Activated CD4-positive, alpha-beta T cell treated with anti-CD3 and anti-CD28 coated beads, Interleukin-2, amount 10 ng/mL, durations not matched to agents 24 days and 14 days (primary cell): ENCODE measurements around the gene STIM2. TPM values are rescaled to one million over a fixed set of nuclear protein-coding genes. Genes with fewer than 3 reads are reported as not detected.
"Not testable (repeated sequence)": the region's sequence is repeated elsewhere in the genome, so short reads cannot be mapped to it uniquely, and the experiment has no call there.

Source experiments
- DNase-seq: peaks from one replicate; pipeline ENCODE4 v3.0.0; 2022
- H3K27ac Mint-ChIP-seq: one replicate; pipeline ENCODE4 v1.8.0; 2022; ENCODE audit warnings: mild to moderate bottlenecking, mixed read lengths
- H3K27me3 Mint-ChIP-seq: one replicate; pipeline ENCODE4 v1.8.0; 2022; ENCODE audit warnings: mixed read lengths
- H3K36me3 Mint-ChIP-seq: one replicate; pipeline ENCODE4 v1.8.0; 2022; ENCODE audit warnings: low read depth, mild to moderate bottlenecking, mixed read lengths
- H3K4me1 Mint-ChIP-seq: one replicate; pipeline ENCODE4 v1.8.0; 2021; ENCODE audit warnings: mixed read lengths
- H3K4me3 Mint-ChIP-seq: one replicate; pipeline ENCODE4 v1.8.0; 2022; ENCODE audit warnings: mild to moderate bottlenecking, moderate library complexity, mixed read lengths
- H3K9me3 Mint-ChIP-seq: one replicate; pipeline ENCODE4 v1.8.0; 2021; ENCODE audit warnings: mixed read lengths
- intact Hi-C: fragments of 100-400 bp; cut with micrococcal nuclease; formaldehyde crosslinking; loops from one replicate; pipeline ENCODE4 v1.15.1; 2023
- total RNA-seq: library from RNA; stranded (reverse); gene quantifications from 2 replicates; pipeline ENCODE4 v1.2.3, GENCODE V29; 2022

Gene STIM2
- total RNA-seq, 1 donor from 2014 or later = 46.0 TPM

- H3K9me3 Mint-ChIP-seq = no peaks in the 10 kb centered on the region
- no peak overlapping the region for H3K27ac Mint-ChIP-seq
- peaks cover 21% of the 10 kb centered on the region for H3K4me1 Mint-ChIP-seq
- H3K27me3 Mint-ChIP-seq = no peaks in the 10 kb centered on the region
- intact Hi-C loops = no loop called here
- H3K4me3 Mint-ChIP-seq = no peak overlapping the region
- DNase-seq = no peak
- peaks cover 28% of the 10 kb centered on the region for H3K36me3 Mint-ChIP-seq
Observed at GRCh38 chr4:26964994-26965393, 104.4 kb downstream of the STIM2 start.

- peaks cover 41% of the 10 kb centered on the region for H3K4me1 Mint-ChIP-seq
- H3K27me3 Mint-ChIP-seq, H3K27ac Mint-ChIP-seq, DNase-seq, intact Hi-C loops, H3K4me3 Mint-ChIP-seq: not testable (repeated sequence)
- H3K36me3 Mint-ChIP-seq = peaks cover 27% of the 10 kb centered on the region
- peaks cover 25% of the 10 kb centered on the region for H3K9me3 Mint-ChIP-seq
Observed at GRCh38 chr4:26975464-26976181, 115.0 kb downstream of the STIM2 start.

- intact Hi-C loops = no loop called here
- H3K9me3 Mint-ChIP-seq = peaks cover 7% of the 10 kb centered on the region
- peaks cover 32% of the 10 kb centered on the region for H3K4me1 Mint-ChIP-seq
- peaks cover 13% of the 10 kb centered on the region for H3K36me3 Mint-ChIP-seq
- no peak overlapping the region for H3K27ac Mint-ChIP-seq
- no peak for DNase-seq
- no peaks in the 10 kb centered on the region for H3K27me3 Mint-ChIP-seq
- no peak overlapping the region for H3K4me3 Mint-ChIP-seq
Observed at GRCh38 chr4:26978387-26979053, 117.9 kb downstream of the STIM2 start.

- Mint-ChIP-seq H3K27me3 (no peaks in the 10 kb centered on the region), H3K27ac (no peak overlapping the region), H3K4me1 (peaks cover 28% of the 10 kb centered on the region), H3K9me3 (peaks cover 4% of the 10 kb centered on the region), H3K4me3 (no peak overlapping the region), H3K36me3 (peaks cover 14% of the 10 kb centered on the region)
- intact Hi-C loops = loop anchor here (1.0 to 5.0 kb wide), 2 partner anchors 8 to 238 kb away; no protein-coding TSS in a partner anchor
- DNase-seq = no peak
Observed at GRCh38 chr4:26984896-26985295, 124.3 kb downstream of the STIM2 start.

- peak overlapping the region; percentile 35 for H3K4me3 Mint-ChIP-seq
- DNase-seq = peak; percentile 87
- no peaks in the 10 kb centered on the region for H3K27me3 Mint-ChIP-seq
Observed at GRCh38 chr4:26985873-26986272, 125.2 kb downstream of the STIM2 start.

GRCh38 chr4:26987191-26987590 lies 126.5 kb downstream of the STIM2 start:
- peaks cover 15% of the 10 kb centered on the region for H3K9me3 Mint-ChIP-seq
- intact Hi-C loops = loop anchor here (2.0 to 5.0 kb wide), 2 partner anchors 16 to 240 kb away; no protein-coding TSS in a partner anchor
- no peak overlapping the region for H3K4me3 Mint-ChIP-seq

More at GRCh38 chr4:26985873-26986272, 125.2 kb downstream of the STIM2 start:
- Mint-ChIP-seq H3K36me3 (peaks cover 19% of the 10 kb centered on the region), H3K27ac (peak overlapping the region; percentile 60), H3K4me1 (peaks cover 30% of the 10 kb centered on the region), H3K9me3 (peaks cover 10% of the 10 kb centered on the region)
- intact Hi-C loops = loop anchor here (1.0 to 5.0 kb wide), 3 partner anchors 7 to 239 kb away; no protein-coding TSS in a partner anchor

GRCh38 chr4:26991057-26991456 lies 130.4 kb downstream of the STIM2 start:
- Mint-ChIP-seq H3K27me3 (no peaks in the 10 kb centered on the region), H3K36me3 (peaks cover 26% of the 10 kb centered on the region), H3K27ac (no peak overlapping the region), H3K9me3 (peaks cover 15% of the 10 kb centered on the region), H3K4me1 (peaks cover 31% of the 10 kb centered on the region), H3K4me3 (no peak overlapping the region)
- intact Hi-C loops = no loop called here
- DNase-seq = no peak

More at GRCh38 chr4:26987191-26987590, 126.5 kb downstream of the STIM2 start:
- Mint-ChIP-seq H3K4me1 (peaks cover 37% of the 10 kb centered on the region), H3K36me3 (peaks cover 24% of the 10 kb centered on the region), H3K27ac (peak overlapping the region; percentile 64), H3K27me3 (no peaks in the 10 kb centered on the region)
- DNase-seq = no peak

GRCh38 chr4:26992657-26993361 lies 132.2 kb downstream of the STIM2 start:
- no peak overlapping the region for H3K4me3 Mint-ChIP-seq
- peak; percentile 68 for DNase-seq
- peaks cover 32% of the 10 kb centered on the region for H3K36me3 Mint-ChIP-seq
- intact Hi-C loops = loop anchor here (1.0 kb wide), 4 partner anchors 8 to 133 kb away; partner anchors contain the start of gene STIM2
- H3K4me1 Mint-ChIP-seq = peaks cover 28% of the 10 kb centered on the region
- no peaks in the 10 kb centered on the region for H3K27me3 Mint-ChIP-seq
- H3K9me3 Mint-ChIP-seq = peaks cover 15% of the 10 kb centered on the region
- H3K27ac Mint-ChIP-seq = no peak overlapping the region

GRCh38 chr4:26993539-26993938 lies 132.9 kb downstream of the STIM2 start:
- intact Hi-C loops = loop anchor here (1.0 kb wide), 4 partner anchors 8 to 133 kb away; partner anchors contain the start of gene STIM2
- no peak for DNase-seq
- Mint-ChIP-seq H3K36me3 (peaks cover 27% of the 10 kb centered on the region), H3K27me3 (no peaks in the 10 kb centered on the region), H3K4me1 (peaks cover 25% of the 10 kb centered on the region), H3K9me3 (peaks cover 11% of the 10 kb centered on the region), H3K27ac (no peak overlapping the region), H3K4me3 (no peak overlapping the region)

- intact Hi-C loops = loop anchor here (1.0 kb wide), 4 partner anchors 9 to 134 kb away; partner anchors contain the start of gene STIM2
- H3K4me1 Mint-ChIP-seq = peaks cover 25% of the 10 kb centered on the region
- no peak overlapping the region for H3K27ac Mint-ChIP-seq
- peaks cover 26% of the 10 kb centered on the region for H3K36me3 Mint-ChIP-seq
- H3K4me3 Mint-ChIP-seq = no peak overlapping the region
- no peaks in the 10 kb centered on the region for H3K27me3 Mint-ChIP-seq
- peaks cover 11% of the 10 kb centered on the region for H3K9me3 Mint-ChIP-seq
- no peak for DNase-seq
Observed at GRCh38 chr4:26993967-26994366, 133.3 kb downstream of the STIM2 start.

GRCh38 chr4:26995316-26995715 lies 134.7 kb downstream of the STIM2 start:
- H3K27ac Mint-ChIP-seq = no peak overlapping the region
- peaks cover 23% of the 10 kb centered on the region for H3K36me3 Mint-ChIP-seq
- H3K9me3 Mint-ChIP-seq = peaks cover 10% of the 10 kb centered on the region
- DNase-seq = no peak
- H3K4me3 Mint-ChIP-seq = no peak overlapping the region
- peaks cover 26% of the 10 kb centered on the region for H3K4me1 Mint-ChIP-seq
- intact Hi-C loops = no loop called here
- H3K27me3 Mint-ChIP-seq = no peaks in the 10 kb centered on the region

- H3K4me3 Mint-ChIP-seq = no peak overlapping the region
- intact Hi-C loops = no loop called here
- no peak overlapping the region for H3K27ac Mint-ChIP-seq
- no peaks in the 10 kb centered on the region for H3K27me3 Mint-ChIP-seq
- peaks cover 18% of the 10 kb centered on the region for H3K36me3 Mint-ChIP-seq
- peaks cover 21% of the 10 kb centered on the region for H3K4me1 Mint-ChIP-seq
- DNase-seq = no peak
- H3K9me3 Mint-ChIP-seq = no peaks in the 10 kb centered on the region
Observed at GRCh38 chr4:26996745-26997144, 136.1 kb downstream of the STIM2 start.

- H3K9me3 Mint-ChIP-seq = no peaks in the 10 kb centered on the region
- no peak overlapping the region for H3K27ac Mint-ChIP-seq
- H3K4me1 Mint-ChIP-seq = peaks cover 40% of the 10 kb centered on the region
- intact Hi-C loops = loop anchor here (5.0 to 10.0 kb wide), 4 partner anchors 92 to 1085 kb away; partner anchors contain the start of genes SMIM20 and TBC1D19
- no peak overlapping the region for H3K4me3 Mint-ChIP-seq
- no peaks in the 10 kb centered on the region for H3K27me3 Mint-ChIP-seq
- peaks cover 36% of the 10 kb centered on the region for H3K36me3 Mint-ChIP-seq
- no peak for DNase-seq
Observed at GRCh38 chr4:26999689-27000088, 139.0 kb downstream of the STIM2 start.
